Measurements from ENCODE around the gene SUN1.

SUN1 gene

GRCh38 chr7:856444-857095 lies 24.3 kb downstream of the SUN1 start:
- DNase-seq (ENCODE audit: low read depth): no peak
- TF ChIP-seq CTCF (IDR thresholded peaks at IDR 0.05; ENCODE audit: insufficient read depth, low read depth, low read length, missing control alignments): no peak
- no peak overlapping the region for H3K4me3 ChIP-seq (ENCODE audit: low read length)

- no peak for TF ChIP-seq CTCF (IDR thresholded peaks at IDR 0.05; ENCODE audit: insufficient read depth, low read depth, low read length, missing control alignments)
- no peak for DNase-seq (ENCODE audit: low read depth)
- no peak overlapping the region for H3K4me3 ChIP-seq (ENCODE audit: low read length)
Measured at GRCh38 chr7:857661-858060, 25.4 kb downstream of the SUN1 start.

- H3K4me3 ChIP-seq (ENCODE audit: low read length): no peak overlapping the region
- no peak for TF ChIP-seq CTCF (IDR thresholded peaks at IDR 0.05; ENCODE audit: insufficient read depth, low read depth, low read length, missing control alignments)
- DNase-seq (ENCODE audit: low read depth): no peak
Measured at GRCh38 chr7:859359-860030, 27.2 kb downstream of the SUN1 start.

- no peak for TF ChIP-seq CTCF (IDR thresholded peaks at IDR 0.05; ENCODE audit: insufficient read depth, low read depth, low read length, missing control alignments)
- DNase-seq (ENCODE audit: low read depth): no peak
- H3K4me3 ChIP-seq (ENCODE audit: low read length): no peak overlapping the region
Measured at GRCh38 chr7:860149-860548, 27.9 kb downstream of the SUN1 start.

- H3K4me3 ChIP-seq (ENCODE audit: low read length): no peak overlapping the region
- no peak for TF ChIP-seq CTCF (IDR thresholded peaks at IDR 0.05; ENCODE audit: insufficient read depth, low read depth, low read length, missing control alignments)
- no peak for DNase-seq (ENCODE audit: low read depth)
Measured at GRCh38 chr7:861222-861621, 28.9 kb downstream of the SUN1 start.

- no peak overlapping the region for H3K4me3 ChIP-seq (ENCODE audit: low read length)
- TF ChIP-seq CTCF (IDR thresholded peaks at IDR 0.05; ENCODE audit: insufficient read depth, low read depth, low read length, missing control alignments): no peak
- DNase-seq (ENCODE audit: low read depth): no peak
Measured at GRCh38 chr7:862157-862556, 29.9 kb downstream of the SUN1 start.

GRCh38 chr7:863106-863505 lies 30.8 kb downstream of the SUN1 start:
- H3K4me3 ChIP-seq (ENCODE audit: low read length): no peak overlapping the region
- no peak for TF ChIP-seq CTCF (IDR thresholded peaks at IDR 0.05; ENCODE audit: insufficient read depth, low read depth, low read length, missing control alignments)
- DNase-seq (ENCODE audit: low read depth): no peak
